ENCODE measurements around the gene ALG2. TPM values are rescaled to one million over a fixed set of nuclear protein-coding genes. Genes with fewer than 3 reads are reported as not detected.

Gene ALG2
- polyA plus RNA-seq, 1 donor from 2014 or later: 15.8 TPM

DNA sequence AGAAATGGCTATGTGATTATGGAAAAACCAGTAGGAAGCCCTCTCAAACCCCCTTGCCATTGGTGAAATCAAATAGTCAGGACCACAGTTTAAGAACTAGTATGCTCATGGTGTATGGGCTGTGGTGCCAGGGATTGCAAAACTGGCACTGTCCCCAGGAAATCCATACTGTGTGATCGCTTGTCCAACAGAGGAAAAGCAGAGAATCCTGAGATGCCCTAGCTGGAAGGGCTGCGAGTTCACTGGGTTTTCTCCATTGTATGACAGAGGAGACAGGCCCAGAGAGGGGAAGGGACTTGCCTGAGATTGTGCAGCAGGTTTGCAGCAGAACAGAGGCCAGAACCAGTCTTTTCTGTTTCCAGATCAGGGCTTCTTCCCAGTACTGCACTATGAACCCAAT lies 12.9 kb upstream of the ALG2 start:
- no peaks in the 10 kb centered on the region for H3K27me3 ChIP-seq (ENCODE audit: insufficient read depth, low read depth, low read length)
- peaks cover 19% of the 10 kb centered on the region for H3K36me3 ChIP-seq (ENCODE audit: insufficient read depth, low read length)
- no peak overlapping the region for H3K4me3 ChIP-seq (ENCODE audit: low read length)
- no peak overlapping the region for H3K9ac ChIP-seq (ENCODE audit: low read length)
- H4K20me1 ChIP-seq (ENCODE audit: insufficient read depth): no peaks in the 10 kb centered on the region
- H3K4me2 ChIP-seq (ENCODE audit: low read length): no peak overlapping the region
- no peaks in the 10 kb centered on the region for H3K9me2 ChIP-seq (ENCODE audit: insufficient read depth, low read length)
- H3K9me3 ChIP-seq (ENCODE audit: low read length): no peaks in the 10 kb centered on the region
- TF ChIP-seq EP300 (conservative IDR thresholded peaks at IDR 0.05; ENCODE audit: poor library complexity, severe bottlenecking) (no peak), REST (IDR thresholded peaks at IDR 0.05; ENCODE audit: borderline replicate concordance) (no peak), SMC3 (conservative IDR thresholded peaks at IDR 0.05; ENCODE audit: poor library complexity) (no peak), MXI1 (conservative IDR thresholded peaks at IDR 0.05; ENCODE audit: poor library complexity, severe bottlenecking) (no peak), TAF1 (IDR thresholded peaks at IDR 0.05; ENCODE audit: low read depth) (no peak), EZH2 (IDR thresholded peaks at IDR 0.05; ENCODE audit: borderline replicate concordance, insufficient read depth, low read length, poor library complexity, severe bottlenecking) (no peak), POLR2AphosphoS5 (IDR thresholded peaks at IDR 0.05) (no peak), RAD21 (conservative IDR thresholded peaks at IDR 0.05) (no peak)
- TF ChIP-seq, protein P1, sequence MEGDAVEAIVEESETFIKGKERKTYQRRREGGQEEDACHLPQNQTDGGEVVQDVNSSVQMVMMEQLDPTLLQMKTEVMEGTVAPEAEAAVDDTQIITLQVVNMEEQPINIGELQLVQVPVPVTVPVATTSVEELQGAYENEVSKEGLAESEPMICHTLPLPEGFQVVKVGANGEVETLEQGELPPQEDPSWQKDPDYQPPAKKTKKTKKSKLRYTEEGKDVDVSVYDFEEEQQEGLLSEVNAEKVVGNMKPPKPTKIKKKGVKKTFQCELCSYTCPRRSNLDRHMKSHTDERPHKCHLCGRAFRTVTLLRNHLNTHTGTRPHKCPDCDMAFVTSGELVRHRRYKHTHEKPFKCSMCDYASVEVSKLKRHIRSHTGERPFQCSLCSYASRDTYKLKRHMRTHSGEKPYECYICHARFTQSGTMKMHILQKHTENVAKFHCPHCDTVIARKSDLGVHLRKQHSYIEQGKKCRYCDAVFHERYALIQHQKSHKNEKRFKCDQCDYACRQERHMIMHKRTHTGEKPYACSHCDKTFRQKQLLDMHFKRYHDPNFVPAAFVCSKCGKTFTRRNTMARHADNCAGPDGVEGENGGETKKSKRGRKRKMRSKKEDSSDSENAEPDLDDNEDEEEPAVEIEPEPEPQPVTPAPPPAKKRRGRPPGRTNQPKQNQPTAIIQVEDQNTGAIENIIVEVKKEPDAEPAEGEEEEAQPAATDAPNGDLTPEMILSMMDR (IDR thresholded peaks at IDR 0.05; ENCODE audit: poor library complexity, severe bottlenecking): no peak
- H3K27ac ChIP-seq (ENCODE audit: low read length): no peak overlapping the region
- H3F3A ChIP-seq (ENCODE audit: insufficient read depth, low read length, poor library complexity, severe bottlenecking): no peaks in the 10 kb centered on the region
- H2AFZ ChIP-seq (ENCODE audit: low read depth, low read length): no peak overlapping the region
- no peaks in the 10 kb centered on the region for H3K79me2 ChIP-seq (replicated peaks; ENCODE audit: insufficient read depth, low read length)

DNA sequence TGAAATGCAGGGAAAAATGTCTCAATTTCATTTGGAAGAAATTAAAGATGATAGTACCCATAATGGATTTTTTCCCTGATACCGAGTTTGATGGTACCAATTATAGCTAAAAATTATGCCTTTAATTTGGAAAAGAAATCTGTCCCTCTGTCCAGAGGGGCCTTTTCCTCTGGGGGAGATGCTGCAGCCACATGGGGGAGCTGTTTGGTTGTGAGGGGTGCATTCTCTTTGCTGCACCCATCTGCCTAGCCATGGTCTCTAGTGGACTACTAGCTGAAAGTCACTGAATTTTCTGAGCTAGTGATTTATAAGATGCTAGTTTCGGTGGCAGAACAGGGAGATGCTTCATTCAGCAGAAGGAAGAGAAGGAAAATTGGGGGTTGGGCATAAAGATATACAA lies 10.0 kb upstream of the ALG2 start:
- H3K4me3 ChIP-seq (ENCODE audit: low read length): no peak overlapping the region
- no peaks in the 10 kb centered on the region for H3K79me2 ChIP-seq (replicated peaks; ENCODE audit: insufficient read depth, low read length)
- no peaks in the 10 kb centered on the region for H3K9me2 ChIP-seq (ENCODE audit: insufficient read depth, low read length)
- H3K4me2 ChIP-seq (ENCODE audit: low read length): no peak overlapping the region
- H3K9me3 ChIP-seq (ENCODE audit: low read length): no peaks in the 10 kb centered on the region
- no peak overlapping the region for H3K27ac ChIP-seq (ENCODE audit: low read length)
- no peak overlapping the region for H2AFZ ChIP-seq (ENCODE audit: low read depth, low read length)
- H4K20me1 ChIP-seq (ENCODE audit: insufficient read depth): no peaks in the 10 kb centered on the region
- TF ChIP-seq RAD21 (conservative IDR thresholded peaks at IDR 0.05) (peak; percentile 32), REST (IDR thresholded peaks at IDR 0.05; ENCODE audit: borderline replicate concordance) (no peak), SMC3 (conservative IDR thresholded peaks at IDR 0.05; ENCODE audit: poor library complexity) (peak; percentile 31), MXI1 (conservative IDR thresholded peaks at IDR 0.05; ENCODE audit: poor library complexity, severe bottlenecking) (no peak), EP300 (conservative IDR thresholded peaks at IDR 0.05; ENCODE audit: poor library complexity, severe bottlenecking) (no peak)
- TF ChIP-seq, protein P1 (IDR thresholded peaks at IDR 0.05; ENCODE audit: poor library complexity, severe bottlenecking): peak; percentile 38
- H3K9ac ChIP-seq (ENCODE audit: low read length): no peak overlapping the region
- no peaks in the 10 kb centered on the region for H3F3A ChIP-seq (ENCODE audit: insufficient read depth, low read length, poor library complexity, severe bottlenecking)
- H3K27me3 ChIP-seq (ENCODE audit: insufficient read depth, low read depth, low read length): no peaks in the 10 kb centered on the region
- H3K36me3 ChIP-seq (ENCODE audit: insufficient read depth, low read length): peaks cover 19% of the 10 kb centered on the region
